ENCODE data around the gene EGFLAM. TPM values are rescaled to one million over a fixed set of nuclear protein-coding genes. Genes with fewer than 3 reads are reported as not detected.

EGFLAM gene
- total RNA-seq, 1 experiment from 2014 or later, result not detected

- in situ Hi-C loops (cut with HindIII; ENCODE audit: low sequenced_read_pairs), result no loop called here
- no peak for DNase-seq (ENCODE audit: low spot score)
Measured at GRCh38 chr5:38483805-38484398, 225.5 kb downstream of the EGFLAM start.

GRCh38 chr5:38494175-38494574, 235.8 kb downstream of the EGFLAM start:
- in situ Hi-C loops (cut with HindIII; ENCODE audit: low sequenced_read_pairs), result no loop called here
- DNase-seq (ENCODE audit: low spot score), result no peak

DNA sequence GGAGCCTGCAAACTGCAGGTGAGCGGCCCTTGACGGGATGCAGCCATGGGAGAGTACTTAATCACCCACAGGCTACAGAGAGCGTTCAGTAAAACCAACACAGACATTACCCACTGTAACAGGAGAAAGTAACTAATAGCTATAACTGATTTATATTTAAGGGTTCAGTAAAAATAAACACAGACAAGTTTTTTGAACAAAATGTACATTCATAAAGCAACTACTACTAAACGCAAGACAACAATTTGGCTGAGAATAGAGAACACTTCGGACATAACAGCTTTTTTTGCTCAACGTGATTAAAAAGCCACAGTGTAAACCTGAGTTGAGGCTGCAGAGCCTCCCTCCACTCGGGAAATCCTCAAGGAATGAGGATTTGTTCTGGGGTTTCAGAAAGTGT, 236.4 kb downstream of the EGFLAM start:
- no peak for DNase-seq (ENCODE audit: low spot score)
- in situ Hi-C loops (cut with HindIII; ENCODE audit: low sequenced_read_pairs), result no loop called here

GRCh38 chr5:38497946-38498345, 239.6 kb downstream of the EGFLAM start:
- in situ Hi-C loops (cut with HindIII; ENCODE audit: low sequenced_read_pairs), result no loop called here
- DNase-seq (ENCODE audit: low spot score), result no peak

- in situ Hi-C loops (cut with HindIII; ENCODE audit: low sequenced_read_pairs), result no loop called here
- DNase-seq (ENCODE audit: low spot score), result no peak
Measured at GRCh38 chr5:38500573-38501260, 242.4 kb downstream of the EGFLAM start.

DNA sequence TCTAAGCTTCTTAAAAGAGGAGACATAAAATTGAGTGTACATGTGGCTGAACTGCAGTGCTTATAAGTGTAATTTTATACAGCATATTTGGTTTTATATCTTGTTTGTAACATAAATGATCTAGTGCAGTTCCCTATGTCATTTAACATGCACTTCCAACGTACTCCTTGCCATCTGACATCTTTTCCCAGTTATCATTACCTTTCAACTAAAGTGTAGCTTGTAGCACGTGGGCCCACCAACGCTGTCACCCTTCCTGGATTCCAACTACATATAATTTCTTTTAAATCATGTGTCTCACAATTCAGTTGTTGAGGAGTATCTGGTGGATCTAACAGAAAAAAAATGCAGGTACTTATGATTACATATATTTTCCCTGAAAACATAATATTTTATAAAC, 247.9 kb downstream of the EGFLAM start:
- in situ Hi-C loops (cut with HindIII; ENCODE audit: low sequenced_read_pairs), result no loop called here
- no peak for DNase-seq (ENCODE audit: low spot score)

- no peak for DNase-seq (ENCODE audit: low spot score)
- in situ Hi-C loops (cut with HindIII; ENCODE audit: low sequenced_read_pairs), result no loop called here
Measured at GRCh38 chr5:38509185-38509584, 250.8 kb downstream of the EGFLAM start.

Measured in G401 (cell line).